ENCODE measurements around the gene VSTM2L.

VSTM2L gene

GRCh38 chr20:37917461-37917860 is 14.5 kb downstream of the VSTM2L start:
- in situ Hi-C loops (cut with MboI; ENCODE audit: low sequenced_read_pairs): no loop called here

GRCh38 chr20:37918035-37918434 is 15.1 kb downstream of the VSTM2L start:
- in situ Hi-C loops (cut with MboI; ENCODE audit: low sequenced_read_pairs): no loop called here

- in situ Hi-C loops (cut with MboI; ENCODE audit: low sequenced_read_pairs): no loop called here
These were observed 16.6 kb downstream of the VSTM2L start for GRCh38 chr20:37919389-37920040.

GRCh38 chr20:37920270-37920669 is 17.3 kb downstream of the VSTM2L start:
- in situ Hi-C loops (cut with MboI; ENCODE audit: low sequenced_read_pairs): no loop called here

- in situ Hi-C loops (cut with MboI; ENCODE audit: low sequenced_read_pairs): no loop called here
These were observed 17.9 kb downstream of the VSTM2L start for GRCh38 chr20:37920679-37921322.

- in situ Hi-C loops (cut with MboI; ENCODE audit: low sequenced_read_pairs): no loop called here
These were observed 18.5 kb downstream of the VSTM2L start for GRCh38 chr20:37921341-37921929.

- in situ Hi-C loops (cut with MboI; ENCODE audit: low sequenced_read_pairs): no loop called here
These were observed 19.1 kb downstream of the VSTM2L start for GRCh38 chr20:37922016-37922415.

- in situ Hi-C loops (cut with MboI; ENCODE audit: low sequenced_read_pairs): no loop called here
These were observed 22.6 kb downstream of the VSTM2L start for GRCh38 chr20:37925265-37926165.

GRCh38 chr20:37926612-37927011 is 23.7 kb downstream of the VSTM2L start:
- in situ Hi-C loops (cut with MboI; ENCODE audit: low sequenced_read_pairs): no loop called here

- in situ Hi-C loops (cut with MboI; ENCODE audit: low sequenced_read_pairs): no loop called here
These were observed 24.6 kb downstream of the VSTM2L start for GRCh38 chr20:37927410-37928095.

- in situ Hi-C loops (cut with MboI; ENCODE audit: low sequenced_read_pairs): no loop called here
These were observed 26.2 kb downstream of the VSTM2L start for GRCh38 chr20:37928996-37929682.

GRCh38 chr20:37929683-37930014 is 26.7 kb downstream of the VSTM2L start:
- in situ Hi-C loops (cut with MboI; ENCODE audit: low sequenced_read_pairs): no loop called here

- in situ Hi-C loops (cut with MboI; ENCODE audit: low sequenced_read_pairs): no loop called here
These were observed 28.4 kb downstream of the VSTM2L start for GRCh38 chr20:37931153-37931922.

GRCh38 chr20:37932074-37932473 is 29.1 kb downstream of the VSTM2L start:
- in situ Hi-C loops (cut with MboI; ENCODE audit: low sequenced_read_pairs): no loop called here

GRCh38 chr20:37932919-37933318 is 30.0 kb downstream of the VSTM2L start:
- in situ Hi-C loops (cut with MboI; ENCODE audit: low sequenced_read_pairs): no loop called here

- in situ Hi-C loops (cut with MboI; ENCODE audit: low sequenced_read_pairs): no loop called here
These were observed 31.1 kb downstream of the VSTM2L start for GRCh38 chr20:37933786-37934633.

- in situ Hi-C loops (cut with MboI; ENCODE audit: low sequenced_read_pairs): no loop called here
These were observed 31.9 kb downstream of the VSTM2L start for GRCh38 chr20:37934634-37935375.

GRCh38 chr20:37935435-37935834 is 32.5 kb downstream of the VSTM2L start:
- in situ Hi-C loops (cut with MboI; ENCODE audit: low sequenced_read_pairs): no loop called here
